Thyroid gland (tissue), 4 donors: ENCODE results near the gene ATF7. TPM values are rescaled to one million over a fixed set of nuclear protein-coding genes. Genes with fewer than 3 reads are reported as not detected.

Experiments
- DNase-seq, 2 donors: peaks; one replicate each; pipeline ENCODE4 v3.0.0-alpha.2; 2019
- H3K27ac ChIP-seq, 3 donors: fragments of 200-600 bp; sonication (generic); 1 replicate in 2 of 3; 2 replicates in 1 of 3; pipeline ENCODE4 v1.5.1; 2016 to 2019; ENCODE audit warnings: mild to moderate bottlenecking in 1 of 3, moderate library complexity in 1 of 3
- H3K27me3 ChIP-seq: fragments of 200-600 bp; sonication (generic); one replicate; pipeline ENCODE4 v1.5.1; 2019
- H3K36me3 ChIP-seq, 2 donors: fragments of 200-600 bp; sonication (generic); one replicate each; pipeline ENCODE4 v1.5.1; 2016 to 2019
- H3K4me1 ChIP-seq, 2 donors: fragments of 200-600 bp; sonication (generic); one replicate each; pipeline ENCODE4 v1.5.1; 2017 to 2019
- H3K4me3 ChIP-seq, 3 donors: fragments of 200-600 bp; sonication (generic); replicated peaks in 1 of 3; 1 replicate in 2 of 3; 2 replicates in 1 of 3; pipeline ENCODE4 v1.5.1; 2016; ENCODE audit warnings: mild to moderate bottlenecking in 1 of 3
- H3K9me3 ChIP-seq: fragments of 200-600 bp; sonication (generic); one replicate; pipeline ENCODE4 v1.5.1; 2017
- CTCF ChIP-seq, 6 experiments: fragments of 200-600 bp in 3 of 6; fragments of 450-650 bp in 3 of 6; sonication (generic) in 3 of 6; IDR thresholded peaks; one replicate each; pipeline ENCODE4 v1.5.1; 2016 to 2019; ENCODE audit warnings: antibody characterized with exemption in 6 of 6, mild to moderate bottlenecking in 2 of 6, inconsistent platforms in 1 of 6, moderate library complexity in 1 of 6
- POLR2A ChIP-seq, 2 donors: fragments of 450-650 bp; IDR thresholded peaks; one replicate each; pipeline ENCODE4 v1.6.1; 2017; ENCODE audit warnings: antibody characterized with exemption in 2 of 2, mild to moderate bottlenecking in 2 of 2, moderate library complexity in 1 of 2
- WGBS, 2 donors: methylation state at CpG; one replicate each; pipeline ENCODE4 v1.1.5; 2017; 5-methylcytosine and 5-hydroxymethylcytosine counted together
- intact Hi-C: fragments of 100-400 bp; cut with DNase I; formaldehyde crosslinking; loops from one replicate; pipeline ENCODE4 v1.15.1; 2023
- total RNA-seq, 4 donors: library from RNA; depleted of rRNA; stranded (reverse); fragments of >200 nt; gene quantifications; one replicate each; pipeline ENCODE4 v1.2.3, GENCODE V29; 2016

ATF7 gene
- total RNA-seq, 4 donors from 2014 or later = 21.3 to 40.1 (median 37.6) TPM

- intact Hi-C loops = no loop called here
- H3K27ac ChIP-seq = no peak overlapping the region
- peaks cover 6 to 9% of the 10 kb centered on the region in 2 donors for H3K4me1 ChIP-seq
- H3K27me3 ChIP-seq = no peaks in the 10 kb centered on the region
- no peak for TF ChIP-seq POLR2A (IDR thresholded peaks at IDR 0.05)
- TF ChIP-seq CTCF (IDR thresholded peaks at IDR 0.05) = no peak
- no peak overlapping the region for H3K4me3 ChIP-seq
- DNase-seq = no peak
- no peaks in the 10 kb centered on the region for H3K9me3 ChIP-seq
- H3K36me3 ChIP-seq = no peaks in the 10 kb centered on the region
These were observed 22.4 kb downstream of the ATF7 start for GRCh38 chr12:53603804-53604203.

- Histone ChIP-seq H3K9me3 (no peaks in the 10 kb centered on the region), H3K4me1 (peaks cover 6 to 9% of the 10 kb centered on the region in 2 donors), H3K27ac (no peak overlapping the region), H3K36me3 (no peaks in the 10 kb centered on the region), H3K27me3 (no peaks in the 10 kb centered on the region), H3K4me3 (no peak overlapping the region)
- no peak for DNase-seq
- intact Hi-C loops = no loop called here
- TF ChIP-seq CTCF (IDR thresholded peaks at IDR 0.05) (no peak), POLR2A (IDR thresholded peaks at IDR 0.05) (no peak)
These were observed 23.0 kb downstream of the ATF7 start for GRCh38 chr12:53603196-53603595.

GRCh38 chr12:53602176-53602864 is 23.9 kb downstream of the ATF7 start:
- WGBS, 2 donors = 80 to 82% methylated on average over 10 of the region's 10 CpGs
- H3K4me1 ChIP-seq = peaks cover 8 to 9% of the 10 kb centered on the region in 2 donors
- no peaks in the 10 kb centered on the region for H3K36me3 ChIP-seq
- TF ChIP-seq POLR2A (IDR thresholded peaks at IDR 0.05) (no peak), CTCF (IDR thresholded peaks at IDR 0.05) (no peak)
- intact Hi-C loops = no loop called here
- no peak for DNase-seq
- H3K27ac ChIP-seq = no peak overlapping the region
- H3K27me3 ChIP-seq = no peaks in the 10 kb centered on the region
- no peak overlapping the region for H3K4me3 ChIP-seq
- H3K9me3 ChIP-seq = no peaks in the 10 kb centered on the region

DNA sequence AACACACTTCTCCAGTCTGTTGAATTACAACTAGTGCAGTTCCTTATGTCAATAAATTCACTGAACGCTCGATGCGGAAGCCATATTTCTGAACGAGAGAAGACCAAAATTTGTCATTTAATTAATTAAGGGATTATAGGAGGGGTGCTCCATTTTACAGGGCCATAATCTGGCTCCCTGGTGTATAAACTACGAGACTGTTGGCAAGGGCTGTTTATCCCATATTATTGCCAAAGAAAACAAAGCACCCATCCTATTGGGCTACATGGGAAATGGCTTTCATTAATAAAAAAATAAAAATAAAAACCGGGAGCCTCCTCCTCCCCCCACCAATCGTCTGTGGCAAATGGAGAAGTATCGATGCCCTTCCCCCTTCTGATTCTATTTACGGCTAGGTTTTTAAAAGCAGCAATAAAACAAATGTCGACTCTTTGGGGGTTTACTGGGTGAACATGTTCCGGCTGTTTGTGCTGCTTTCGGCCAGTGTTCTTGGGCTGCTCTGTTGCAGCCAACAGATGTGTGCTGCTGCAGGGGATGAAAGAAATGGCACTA is 24.8 kb downstream of the ATF7 start:
- no peaks in the 10 kb centered on the region for H3K9me3 ChIP-seq
- no peak overlapping the region for H3K4me3 ChIP-seq

More for the DNA sequence above, 24.8 kb downstream of the ATF7 start:
- Histone ChIP-seq H3K4me1 (peaks cover 18 to 19% of the 10 kb centered on the region in 2 donors), H3K36me3 (no peaks in the 10 kb centered on the region), H3K27ac (no peak overlapping the region), H3K27me3 (no peaks in the 10 kb centered on the region)
- no peak for DNase-seq
- WGBS, 2 donors = 75 to 76% methylated on average over 12 of the region's 12 CpGs
- TF ChIP-seq POLR2A (IDR thresholded peaks at IDR 0.05) = no peak
- no peak for TF ChIP-seq CTCF (IDR thresholded peaks at IDR 0.05)
- intact Hi-C loops = no loop called here
